Measurements from ENCODE around the gene CCDC107. TPM values are rescaled to one million over a fixed set of nuclear protein-coding genes. Genes with fewer than 3 reads are reported as not detected.

The CCDC107 gene
- total RNA-seq, 1 donor from 2014 or later = 7.9 TPM

- no peak for ATAC-seq
These were observed 3.8 kb downstream of the CCDC107 start for GRCh38 chr9:35661756-35662350.

- no peak for ATAC-seq
These were observed 4.3 kb downstream of the CCDC107 start for GRCh38 chr9:35662437-35662836.

- ATAC-seq = peak; percentile 80
These were observed 6.7 kb downstream of the CCDC107 start, which contains the start of gene ARHGEF39 for GRCh38 chr9:35664531-35665470. Gene ARHGEF39, minus strand, starts transcription at chr9:35665195. Its CDS starts 26 bp downstream, at chr9:35665169.

DNA sequence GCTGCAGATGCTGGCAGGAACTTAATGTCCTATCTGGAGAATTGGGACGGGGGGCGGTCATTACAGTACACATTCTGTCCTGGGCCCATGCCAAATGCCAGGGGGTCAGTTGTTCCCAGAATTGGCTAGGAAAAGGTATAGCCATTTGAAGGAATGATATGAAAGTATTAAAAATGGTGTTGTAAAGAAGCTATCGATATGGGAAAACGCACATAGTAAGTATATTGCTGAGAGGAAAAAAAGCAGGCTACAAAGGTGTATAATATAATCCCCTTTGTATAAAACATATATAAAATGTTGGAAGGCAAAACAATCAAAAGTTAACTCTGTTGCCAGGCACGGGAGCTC is 7.4 kb downstream of the CCDC107 start:
- ATAC-seq = no peak

- no peak for ATAC-seq
These were observed 8.0 kb downstream of the CCDC107 start for GRCh38 chr9:35666045-35666444.

GRCh38 chr9:35666549-35666948 is 8.5 kb downstream of the CCDC107 start:
- ATAC-seq = no peak

DNA sequence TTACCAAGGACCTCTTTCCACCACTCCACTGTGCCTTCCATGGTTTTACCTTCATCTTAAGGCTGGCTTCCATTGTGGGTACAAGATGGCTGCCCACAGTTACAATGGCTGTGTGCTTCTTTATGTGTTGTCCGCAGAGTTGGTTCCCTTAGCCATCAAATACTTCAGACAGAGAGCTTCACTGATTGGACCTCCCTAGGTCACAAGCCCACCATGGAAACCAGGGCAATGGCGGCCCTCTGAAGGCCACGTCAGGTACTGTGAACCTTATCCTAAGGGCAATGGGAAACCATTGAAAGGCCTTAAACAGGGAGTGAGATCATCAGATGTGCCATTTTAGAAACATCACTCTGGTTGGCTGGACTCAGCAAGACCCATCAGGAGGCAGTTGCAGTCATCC is 9.8 kb downstream of the CCDC107 start:
- no peak for ATAC-seq

DNA sequence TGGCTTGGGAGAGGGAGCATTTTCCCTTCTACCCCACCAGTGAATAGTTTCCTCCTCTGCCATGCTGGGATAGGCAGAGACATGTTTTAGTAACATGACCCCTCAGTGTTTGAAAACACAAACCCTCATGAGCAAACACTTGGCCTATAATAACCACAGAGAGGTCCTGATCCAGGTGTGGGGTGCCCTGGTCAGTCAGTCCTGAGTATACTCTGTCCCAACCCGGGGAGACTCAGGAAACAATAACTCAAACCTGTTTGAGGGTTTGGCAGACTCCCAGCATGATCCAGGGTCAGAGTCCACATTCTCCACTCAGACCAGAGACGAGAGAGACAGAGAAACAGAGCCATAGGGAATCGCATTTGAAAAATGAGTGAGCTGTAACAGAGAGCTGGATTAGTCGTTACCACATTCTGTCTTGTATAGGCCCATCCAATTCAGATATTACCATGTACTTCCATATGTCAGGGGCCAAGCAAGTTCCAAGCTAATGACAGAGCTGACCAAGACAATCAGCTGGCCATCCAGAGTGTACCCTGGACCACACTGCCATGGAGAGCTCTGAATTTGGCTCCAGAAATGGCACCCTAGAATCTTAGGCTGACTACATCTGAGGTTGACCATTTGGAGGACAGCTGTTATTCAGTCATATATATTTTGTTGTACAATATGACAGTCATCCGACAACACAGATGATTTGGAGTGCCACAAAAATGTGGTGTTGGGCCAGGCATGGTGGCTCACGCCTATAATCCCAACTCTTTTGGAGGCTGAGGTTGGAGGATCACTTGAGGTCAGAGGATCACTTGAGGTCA is 11.4 kb downstream of the CCDC107 start:
- no peak for ATAC-seq

GRCh38 chr9:35673132-35674024 is 15.3 kb downstream of the CCDC107 start, which contains the start of gene CA9:
Gene CA9, plus strand, starts transcription at chr9:35673928. Its CDS starts 32 bp downstream, at chr9:35673960.
- ATAC-seq = peak; percentile 59

DNA sequence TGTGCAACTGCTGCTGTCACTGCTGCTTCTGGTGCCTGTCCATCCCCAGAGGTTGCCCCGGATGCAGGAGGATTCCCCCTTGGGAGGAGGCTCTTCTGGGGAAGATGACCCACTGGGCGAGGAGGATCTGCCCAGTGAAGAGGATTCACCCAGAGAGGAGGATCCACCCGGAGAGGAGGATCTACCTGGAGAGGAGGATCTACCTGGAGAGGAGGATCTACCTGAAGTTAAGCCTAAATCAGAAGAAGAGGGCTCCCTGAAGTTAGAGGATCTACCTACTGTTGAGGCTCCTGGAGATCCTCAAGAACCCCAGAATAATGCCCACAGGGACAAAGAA is 15.9 kb downstream of the CCDC107 start:
- no peak for ATAC-seq

GRCh38 chr9:35675204-35675603 is 17.1 kb downstream of the CCDC107 start:
- ATAC-seq = peak; percentile 4

DNA sequence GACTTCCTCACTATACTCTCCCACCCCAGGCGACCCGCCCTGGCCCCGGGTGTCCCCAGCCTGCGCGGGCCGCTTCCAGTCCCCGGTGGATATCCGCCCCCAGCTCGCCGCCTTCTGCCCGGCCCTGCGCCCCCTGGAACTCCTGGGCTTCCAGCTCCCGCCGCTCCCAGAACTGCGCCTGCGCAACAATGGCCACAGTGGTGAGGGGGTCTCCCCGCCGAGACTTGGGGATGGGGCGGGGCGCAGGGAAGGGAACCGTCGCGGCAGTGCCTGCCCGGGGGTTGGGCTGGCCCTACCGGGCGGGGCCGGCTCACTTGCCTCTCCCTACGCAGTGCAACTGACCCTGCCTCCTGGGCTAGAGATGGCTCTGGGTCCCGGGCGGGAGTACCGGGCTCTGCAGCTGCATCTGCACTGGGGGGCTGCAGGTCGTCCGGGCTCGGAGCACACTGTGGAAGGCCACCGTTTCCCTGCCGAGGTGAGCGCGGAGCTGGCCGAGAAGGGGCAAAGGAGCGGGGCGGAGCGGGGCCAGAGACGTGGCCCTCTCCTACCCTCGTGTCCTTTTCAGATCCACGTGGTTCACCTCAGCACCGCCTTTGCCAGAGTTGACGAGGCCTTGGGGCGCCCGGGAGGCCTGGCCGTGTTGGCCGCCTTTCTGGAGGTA is 17.8 kb downstream of the CCDC107 start:
- peak; percentile 46 for ATAC-seq

DNA sequence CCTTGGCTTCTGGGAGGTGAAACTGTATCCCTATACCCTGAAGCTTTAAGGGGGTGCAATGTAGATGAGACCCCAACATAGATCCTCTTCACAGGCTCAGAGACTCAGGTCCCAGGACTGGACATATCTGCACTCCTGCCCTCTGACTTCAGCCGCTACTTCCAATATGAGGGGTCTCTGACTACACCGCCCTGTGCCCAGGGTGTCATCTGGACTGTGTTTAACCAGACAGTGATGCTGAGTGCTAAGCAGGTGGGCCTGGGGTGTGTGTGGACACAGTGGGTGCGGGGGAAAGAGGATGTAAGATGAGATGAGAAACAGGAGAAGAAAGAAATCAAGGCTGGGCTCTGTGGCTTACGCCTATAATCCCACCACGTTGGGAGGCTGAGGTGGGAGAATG is 21.0 kb downstream of the CCDC107 start:
- no peak for ATAC-seq

DNA sequence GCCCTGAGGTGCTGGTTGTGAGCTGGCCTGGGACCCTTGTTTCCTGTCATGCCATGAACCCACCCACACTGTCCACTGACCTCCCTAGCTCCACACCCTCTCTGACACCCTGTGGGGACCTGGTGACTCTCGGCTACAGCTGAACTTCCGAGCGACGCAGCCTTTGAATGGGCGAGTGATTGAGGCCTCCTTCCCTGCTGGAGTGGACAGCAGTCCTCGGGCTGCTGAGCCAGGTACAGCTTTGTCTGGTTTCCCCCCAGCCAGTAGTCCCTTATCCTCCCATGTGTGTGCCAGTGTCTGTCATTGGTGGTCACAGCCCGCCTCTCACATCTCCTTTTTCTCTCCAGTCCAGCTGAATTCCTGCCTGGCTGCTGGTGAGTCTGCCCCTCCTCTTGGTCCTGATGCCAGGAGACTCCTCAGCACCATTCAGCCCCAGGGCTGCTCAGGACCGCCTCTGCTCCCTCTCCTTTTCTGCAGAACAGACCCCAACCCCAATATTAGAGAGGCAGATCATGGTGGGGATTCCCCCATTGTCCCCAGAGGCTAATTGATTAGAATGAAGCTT is 21.8 kb downstream of the CCDC107 start:
- ATAC-seq = no peak

- ATAC-seq = peak; percentile 24
These were observed 22.4 kb downstream of the CCDC107 start for GRCh38 chr9:35680331-35681105.

- no peak for ATAC-seq
These were observed 23.4 kb downstream of the CCDC107 start for GRCh38 chr9:35681341-35682002.

DNA sequence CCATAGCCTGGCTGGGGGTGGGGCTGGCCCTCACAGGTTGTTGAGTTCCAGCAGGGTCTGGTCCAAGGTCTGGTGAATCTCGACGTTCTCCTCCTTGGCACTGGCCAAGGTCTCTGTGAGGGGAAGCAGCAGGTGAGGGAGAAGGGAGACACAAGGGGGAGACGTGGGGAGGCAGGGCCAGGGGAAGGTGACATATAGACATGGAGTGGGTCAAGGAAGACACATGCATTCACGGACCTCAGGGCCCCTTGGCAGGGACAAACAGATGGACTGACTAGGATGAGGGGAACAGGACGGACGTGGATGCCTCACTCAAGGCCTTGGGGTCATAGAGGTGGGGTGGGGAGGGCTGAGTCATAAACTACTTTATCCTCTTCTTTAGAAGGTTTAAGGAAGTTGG is 24.0 kb downstream of the CCDC107 start:
- peak; percentile 20 for ATAC-seq

- no peak for ATAC-seq
These were observed 24.6 kb downstream of the CCDC107 start for GRCh38 chr9:35682520-35683315.

GRCh38 chr9:35683323-35683722 is 25.2 kb downstream of the CCDC107 start:
- no peak for ATAC-seq
